HG03097 (cell line): ENCODE results near the gene PPA1.
A peak's percentile ranks its signal among the peaks of the same experiment; 100 is the strongest.
"Not testable (repeated sequence)": the region's sequence is repeated elsewhere in the genome, so short reads cannot be mapped to it uniquely, and the experiment has no call there.

Experiments
- ATAC-seq: cut with Tn5 transposase; IDR thresholded peaks from one replicate; pipeline ENCODE4 v1.9.1; 2021; ENCODE audit not compliant: unreplicated experiment, low FRiP score

Gene PPA1

GRCh38 chr10:70222340-70222794 is 10.9 kb downstream of the PPA1 start:
- no peak for ATAC-seq

GRCh38 chr10:70221030-70221429 is 12.2 kb downstream of the PPA1 start:
- ATAC-seq, result peak; percentile 13

DNA sequence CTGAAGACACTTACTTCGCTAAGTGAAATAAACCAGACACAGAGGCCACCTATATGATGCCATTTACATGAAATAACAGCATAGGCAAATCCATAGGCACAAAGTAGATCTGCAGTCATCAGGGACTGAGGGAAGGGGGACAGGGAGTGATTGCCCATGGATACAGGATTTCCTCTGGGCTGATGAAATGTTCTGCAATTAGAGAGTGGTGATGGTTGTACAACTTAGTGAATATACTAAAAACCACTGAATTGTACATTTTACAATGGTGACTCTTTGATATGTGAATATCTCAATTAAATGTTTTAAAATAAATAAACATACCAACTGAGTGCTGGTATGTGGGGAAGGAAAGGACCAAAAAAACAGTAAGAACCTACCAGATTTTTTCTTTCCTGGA is 20.4 kb downstream of the PPA1 start:
- no peak for ATAC-seq

DNA sequence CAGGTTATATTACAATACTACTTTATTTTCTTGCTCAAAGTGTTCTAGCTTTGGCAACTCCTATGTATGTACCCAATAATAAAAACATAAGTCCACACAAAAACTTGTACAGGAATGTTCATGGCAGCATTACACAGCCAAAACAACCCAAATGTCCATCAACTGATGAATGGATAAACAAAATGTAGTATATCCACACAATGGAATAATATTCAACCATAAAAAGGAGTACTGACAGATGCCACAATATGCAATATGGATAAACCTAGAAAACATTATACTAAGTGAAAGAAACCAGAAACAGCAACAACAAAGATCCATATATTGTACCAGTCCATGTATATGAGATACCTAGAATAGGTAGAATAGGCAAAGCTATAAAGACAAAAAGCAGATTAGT is 21.0 kb downstream of the PPA1 start:
- no peak for ATAC-seq

DNA sequence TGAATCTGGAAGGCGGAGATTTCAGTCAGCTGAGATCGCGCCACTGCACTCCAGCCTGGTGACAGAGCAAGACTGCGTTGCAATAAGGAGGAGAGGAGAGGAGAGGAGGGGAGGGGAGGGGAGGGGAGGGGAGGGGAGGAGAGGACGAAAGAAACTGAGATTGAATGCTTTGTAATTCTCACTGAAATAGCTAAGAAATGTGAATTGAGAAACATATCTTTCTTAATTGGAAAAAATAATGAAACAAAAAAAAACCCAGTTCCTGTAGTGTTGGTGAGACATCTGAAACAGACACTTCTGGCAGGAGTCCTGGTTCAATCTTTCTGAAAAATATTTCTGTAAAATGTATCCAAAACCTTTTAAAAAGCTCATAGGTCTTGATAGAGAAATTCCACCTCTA is 26.5 kb downstream of the PPA1 start:
- no peak for ATAC-seq

DNA sequence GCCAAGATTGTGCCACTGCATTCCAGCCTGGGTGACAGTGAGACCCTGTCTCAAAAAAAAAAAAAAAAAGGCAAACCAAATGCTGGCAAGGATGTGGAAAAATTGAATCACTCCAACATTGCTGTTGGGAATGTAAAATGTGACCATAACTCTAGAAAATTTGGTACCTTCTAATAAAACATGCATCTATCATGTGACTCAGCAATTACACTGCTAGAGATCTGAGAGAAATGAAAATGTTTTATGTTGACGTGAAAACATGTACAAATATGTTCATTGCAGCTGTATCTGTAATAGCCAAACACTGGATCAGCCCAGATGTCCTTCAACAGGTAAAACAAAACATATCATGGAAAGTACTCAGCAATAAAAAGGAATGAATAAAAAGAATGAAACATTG is 32.1 kb downstream of the PPA1 start:
- ATAC-seq, result no peak

GRCh38 chr10:70198696-70199466 is 34.3 kb downstream of the PPA1 start:
- no peak for ATAC-seq

DNA sequence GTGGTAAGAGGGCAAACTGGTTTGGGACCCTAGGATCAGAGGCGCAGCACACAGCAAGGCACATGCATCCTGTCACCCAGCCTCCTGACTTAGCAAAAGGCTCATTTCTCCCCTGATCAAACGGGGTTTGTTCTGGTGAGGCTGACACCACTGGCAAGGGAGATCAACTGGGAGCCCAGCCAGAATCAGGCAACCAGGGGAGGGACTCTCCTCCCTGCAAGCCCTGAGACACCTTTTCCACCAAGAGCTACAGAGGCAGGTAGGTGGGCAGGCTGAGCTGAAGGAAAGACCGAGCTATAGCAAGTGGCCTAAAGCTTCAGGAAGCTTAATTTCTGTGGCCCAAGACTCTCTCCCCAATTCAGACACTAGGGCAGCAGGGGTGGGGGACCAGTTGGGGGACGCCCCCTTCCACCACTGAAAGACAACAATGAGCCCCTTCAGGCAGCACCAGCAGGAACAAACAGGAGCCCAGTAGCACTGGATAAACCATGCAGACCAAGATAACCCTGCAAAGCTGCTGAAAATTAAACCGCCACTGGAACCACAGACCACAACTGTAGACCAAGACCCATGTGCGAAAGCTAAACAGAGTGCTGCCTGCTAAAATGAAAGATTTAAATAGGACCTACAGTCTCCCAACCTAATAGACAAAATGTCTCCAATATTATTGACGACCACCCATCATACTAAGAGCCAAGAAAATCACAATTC is 35.8 kb downstream of the PPA1 start:
- ATAC-seq, result no peak

DNA sequence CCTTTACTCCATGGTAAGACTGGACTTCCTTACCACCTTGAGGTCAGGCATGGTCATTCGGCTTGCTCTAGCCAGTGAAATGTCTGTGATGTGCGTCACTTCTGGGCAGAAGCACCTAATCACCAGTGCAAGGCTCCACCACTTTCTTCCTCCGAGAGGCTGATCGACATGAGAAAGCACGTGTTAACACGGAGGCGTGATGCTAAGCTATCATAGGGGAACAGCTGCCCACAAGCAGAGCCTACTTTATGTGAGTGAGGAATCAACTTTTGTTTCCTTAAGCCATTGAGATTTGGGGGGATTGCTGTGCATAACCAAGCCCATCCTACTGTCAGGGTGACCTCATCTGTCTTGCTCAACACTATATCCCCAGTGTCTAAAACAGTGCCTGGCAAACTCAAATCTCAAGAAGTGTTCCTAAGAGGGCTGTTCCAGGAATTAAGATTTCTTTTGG is 39.8 kb downstream of the PPA1 start:
- ATAC-seq, result no peak

GRCh38 chr10:70192326-70192968 is 40.8 kb downstream of the PPA1 start:
- no peak for ATAC-seq

DNA sequence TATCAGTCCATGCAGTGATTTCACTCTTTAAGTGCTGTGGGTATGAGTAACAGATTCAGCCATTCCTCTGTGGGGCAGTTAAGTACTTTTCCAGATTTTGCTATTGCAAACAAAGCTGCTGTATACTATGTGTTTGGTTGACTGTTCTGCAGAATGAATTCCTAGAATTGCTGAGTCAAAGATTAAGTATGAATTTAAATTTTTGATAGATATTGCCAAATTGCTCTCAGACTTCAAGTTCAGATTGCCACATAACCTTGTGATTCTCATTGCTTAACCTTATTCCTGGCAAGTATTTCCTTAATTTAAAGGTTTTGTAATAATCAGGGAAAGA is 41.3 kb downstream of the PPA1 start:
- no peak for ATAC-seq

DNA sequence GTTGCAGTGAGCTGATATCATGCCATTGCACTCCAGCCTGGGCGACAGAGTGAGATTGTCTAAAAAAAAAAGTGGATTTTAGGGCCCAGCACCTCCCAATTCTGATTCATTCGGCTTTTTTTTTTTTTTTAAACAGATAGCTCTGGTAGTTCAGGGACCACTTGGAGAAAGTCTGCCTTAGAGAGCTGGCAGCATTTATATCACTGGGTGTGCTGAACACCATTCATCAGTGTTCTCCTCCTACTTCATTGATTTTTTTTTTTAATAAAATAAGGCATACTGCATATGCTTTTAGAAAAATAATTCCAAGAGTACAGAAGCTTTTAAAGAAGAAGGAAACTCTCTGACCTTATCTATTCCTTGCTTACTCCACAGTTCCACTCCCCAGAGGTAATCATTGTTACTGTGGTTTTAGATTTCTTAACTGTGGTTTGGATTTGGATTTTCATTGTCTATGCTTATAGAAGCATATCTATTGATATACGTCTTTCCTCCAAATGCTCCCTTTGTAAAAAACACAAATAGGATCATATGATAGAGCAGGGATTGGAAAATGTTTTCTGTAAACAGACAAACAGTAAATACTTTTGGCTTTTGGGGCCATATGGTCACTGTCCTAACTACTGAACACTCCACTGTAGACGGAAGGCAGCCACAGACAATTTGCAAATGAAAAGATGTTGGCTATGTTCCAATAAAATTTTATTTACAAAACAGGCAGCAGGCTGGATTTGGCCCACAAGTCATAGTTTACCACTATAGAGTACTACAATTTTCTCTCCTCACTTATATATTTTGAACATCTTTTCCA is 41.9 kb downstream of the PPA1 start:
- ATAC-seq, result no peak

DNA sequence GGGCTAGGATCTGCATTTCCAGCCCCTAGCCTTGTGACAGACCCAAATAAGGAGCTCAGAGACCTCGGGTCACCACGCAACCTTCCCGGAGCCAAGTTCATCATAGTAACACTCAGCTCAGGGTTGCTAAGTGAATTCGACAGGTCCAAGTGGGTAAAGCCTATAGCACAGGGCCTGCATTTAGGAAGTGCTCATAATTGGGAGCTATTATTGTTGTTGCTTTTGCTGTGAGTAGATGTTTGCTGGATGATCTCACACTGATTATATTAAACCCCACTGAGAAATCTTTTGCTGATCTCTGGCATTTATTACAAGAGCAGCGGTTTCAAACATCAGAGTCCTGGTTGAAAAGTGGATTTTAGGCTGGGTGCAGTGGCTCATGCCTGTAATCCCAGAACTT is 42.6 kb downstream of the PPA1 start:
- no peak for ATAC-seq

- ATAC-seq, result no peak
These were observed 43.1 kb downstream of the PPA1 start for GRCh38 chr10:70190102-70190501.

DNA sequence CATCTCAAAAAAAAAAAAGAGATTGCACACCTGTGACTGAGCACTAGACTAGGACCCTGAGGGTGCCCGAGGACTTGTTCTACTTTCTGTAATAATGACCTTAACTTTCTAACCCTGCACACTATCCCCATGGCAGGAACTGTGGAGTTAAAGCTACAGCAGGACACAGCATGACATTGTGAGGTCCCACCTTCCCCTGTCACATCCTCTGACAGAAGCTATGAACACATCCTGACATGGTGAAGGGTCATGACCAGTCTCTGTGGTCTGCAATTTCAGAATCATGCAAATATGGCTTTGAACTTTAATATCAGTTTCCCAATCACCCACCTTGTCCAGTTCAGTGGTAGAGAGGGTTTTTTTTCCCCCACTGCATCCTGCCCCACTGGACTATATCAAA is 44.5 kb downstream of the PPA1 start:
- no peak for ATAC-seq

DNA sequence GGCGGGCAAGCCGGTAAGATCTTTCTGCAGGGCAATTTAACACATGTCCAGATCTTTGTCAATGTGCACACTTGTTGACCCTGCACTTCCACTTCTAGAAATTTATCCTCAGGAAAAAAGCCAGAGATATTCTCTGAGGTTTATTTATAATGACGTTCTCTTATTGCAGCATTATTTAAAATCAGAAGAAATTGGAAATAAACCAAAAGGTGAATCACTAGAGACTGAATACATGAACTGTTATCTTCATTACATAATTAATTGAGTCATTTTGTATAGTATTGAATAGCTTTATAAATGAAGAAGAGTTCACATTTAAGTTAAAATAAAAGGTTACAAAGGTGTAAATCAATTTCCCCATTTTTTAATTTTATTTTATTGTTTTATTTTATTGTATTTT is 46.7 kb downstream of the PPA1 start:
- no peak for ATAC-seq

GRCh38 chr10:70186090-70186489 is 47.1 kb downstream of the PPA1 start:
- no peak for ATAC-seq

- no peak for ATAC-seq
These were observed 49.9 kb downstream of the PPA1 start for GRCh38 chr10:70183304-70183703.

GRCh38 chr10:70179209-70179608 is 54.0 kb downstream of the PPA1 start:
- ATAC-seq, result not testable (repeated sequence)

GRCh38 chr10:70178139-70178725 is 55.0 kb downstream of the PPA1 start:
- no peak for ATAC-seq
